ENCODE results near the gene GATM. TPM values are rescaled to one million over a fixed set of nuclear protein-coding genes. Genes with fewer than 3 reads are reported as not detected.

The GATM gene
- total RNA-seq, 1 experiment from 2014 or later, result 10.7 TPM

- no peak overlapping the region for H2BK5ac ChIP-seq (ENCODE audit: insufficient read length, low read length)
- TF ChIP-seq, protein P1, sequence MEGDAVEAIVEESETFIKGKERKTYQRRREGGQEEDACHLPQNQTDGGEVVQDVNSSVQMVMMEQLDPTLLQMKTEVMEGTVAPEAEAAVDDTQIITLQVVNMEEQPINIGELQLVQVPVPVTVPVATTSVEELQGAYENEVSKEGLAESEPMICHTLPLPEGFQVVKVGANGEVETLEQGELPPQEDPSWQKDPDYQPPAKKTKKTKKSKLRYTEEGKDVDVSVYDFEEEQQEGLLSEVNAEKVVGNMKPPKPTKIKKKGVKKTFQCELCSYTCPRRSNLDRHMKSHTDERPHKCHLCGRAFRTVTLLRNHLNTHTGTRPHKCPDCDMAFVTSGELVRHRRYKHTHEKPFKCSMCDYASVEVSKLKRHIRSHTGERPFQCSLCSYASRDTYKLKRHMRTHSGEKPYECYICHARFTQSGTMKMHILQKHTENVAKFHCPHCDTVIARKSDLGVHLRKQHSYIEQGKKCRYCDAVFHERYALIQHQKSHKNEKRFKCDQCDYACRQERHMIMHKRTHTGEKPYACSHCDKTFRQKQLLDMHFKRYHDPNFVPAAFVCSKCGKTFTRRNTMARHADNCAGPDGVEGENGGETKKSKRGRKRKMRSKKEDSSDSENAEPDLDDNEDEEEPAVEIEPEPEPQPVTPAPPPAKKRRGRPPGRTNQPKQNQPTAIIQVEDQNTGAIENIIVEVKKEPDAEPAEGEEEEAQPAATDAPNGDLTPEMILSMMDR (conservative IDR thresholded peaks at IDR 0.05), result no peak
- H3K14ac ChIP-seq (ENCODE audit: insufficient read depth, low read length), result no peak overlapping the region
- no peak overlapping the region for H2BK12ac ChIP-seq (ENCODE audit: insufficient read length, low read depth, low read length)
- H4K8ac ChIP-seq (replicated peaks; ENCODE audit: insufficient read length, low read depth, low read length), result no peak overlapping the region
- no peak overlapping the region for H2BK20ac ChIP-seq (ENCODE audit: low read depth, low read length, poor library complexity, severe bottlenecking)
- no peak overlapping the region for H4K91ac ChIP-seq (ENCODE audit: insufficient read length, low read depth, low read length)
- no peak overlapping the region for H3K27ac ChIP-seq (ENCODE audit: insufficient read length, low read depth, low read length)
- H3K56ac ChIP-seq (ENCODE audit: insufficient read length, low read depth, low read length), result no peak overlapping the region
- Mint-ChIP-seq H3K27me3 (ENCODE audit: low read depth) (peaks cover 29% of the 10 kb centered on the region), H3K4me1 (peaks cover 14 to 18% of the 10 kb centered on the region in 2 experiments), H3K36me3 (ENCODE audit: insufficient read depth in 1 of 3, low read depth in 3 of 3) (peaks cover 0 to 9% (median 0%) of the 10 kb centered on the region in 3 experiments; a peak in 2 of 7 replicates), H3K4me3 (no peak overlapping the region), H3K27ac (peak overlapping the region in 1 of 3 experiments; percentile 69; a peak in 1 of 7 replicates), H3K9me3 (no peaks in the 10 kb centered on the region)
- DNase-seq, result no peak
- no peak overlapping the region for H2BK120ac ChIP-seq (ENCODE audit: low read depth, low read length, poor library complexity, severe bottlenecking)
- H3K9ac ChIP-seq (ENCODE audit: extremely low read depth, insufficient read length, low read length), result no peak overlapping the region
- H3K4me1 ChIP-seq (ENCODE audit: insufficient read depth, low read length), result peaks cover 2% of the 10 kb centered on the region; the same call in 1 of the 2 replicates
- no peak overlapping the region for H3K4ac ChIP-seq (ENCODE audit: low read depth, low read length)
- WGBS (ENCODE audit: extremely low coverage, insufficient read length, low lambda C conversion rate), result no CpG with 5 or more reads among the region's 7 CpGs
- no peak overlapping the region for H4K5ac ChIP-seq (ENCODE audit: insufficient read length, low read depth, low read length)
- H3K18ac ChIP-seq (ENCODE audit: insufficient read length, low read depth, low read length), result no peak overlapping the region
- H3K23ac ChIP-seq (ENCODE audit: insufficient read length, low read depth, low read length), result no peak overlapping the region
- no peak overlapping the region for H2BK15ac ChIP-seq (ENCODE audit: low read depth, low read length)
- no peaks in the 10 kb centered on the region for H3K79me2 ChIP-seq (ENCODE audit: insufficient read depth, low read length)
- H4K20me1 ChIP-seq (ENCODE audit: control insufficient read depth, insufficient read depth, insufficient read length), result no peaks in the 10 kb centered on the region
- H3K4me2 ChIP-seq (ENCODE audit: insufficient read depth, insufficient read length, low read length), result no peak overlapping the region
- H3K23me2 ChIP-seq (ENCODE audit: insufficient read length, low read depth, low read length, poor library complexity, severe bottlenecking), result peaks cover under 1% of the 10 kb centered on the region
- peaks cover 7% of the 10 kb centered on the region; the same call in 1 of the 2 replicates for H3K27me3 ChIP-seq (ENCODE audit: insufficient read depth, low read length)
- no peak overlapping the region for H2AFZ ChIP-seq (ENCODE audit: low read length)
- no peaks in the 10 kb centered on the region for H3K9me3 ChIP-seq (ENCODE audit: control insufficient read depth, low read depth, low read length)
- no peak overlapping the region for H2AK5ac ChIP-seq (ENCODE audit: insufficient read length, low read length)
- no peaks in the 10 kb centered on the region for H3K79me1 ChIP-seq (ENCODE audit: insufficient read depth, low read depth, low read length, poor library complexity, severe bottlenecking)
- no peak overlapping the region for H3T11ph ChIP-seq (ENCODE audit: low read length)
Measured at GRCh38 chr15:45372041-45372995, 6.0 kb downstream of the GATM start.

Data from H9 (cell line).